Dermis microvascular lymphatic vessel endothelial cell (primary cell): Measurements from ENCODE around the gene PKN2. TPM values are rescaled to one million over a fixed set of nuclear protein-coding genes. Genes with fewer than 3 reads are reported as not detected.
"Not testable (repeated sequence)": the region's sequence is repeated elsewhere in the genome, so short reads cannot be mapped to it uniquely, and the experiment has no call there.

Experiments
- DNase-seq, 2 donors: peaks; one replicate each; pipeline versions ENCODE4 v3.0.0 to v3.0.0-alpha.2; 2010; ENCODE audit warnings: low read depth in 2 of 2
- total RNA-seq: library from RNA; depleted of rRNA; stranded (reverse); fragments of >200 nt; gene quantifications from 2 replicates; pipeline ENCODE4 v1.2.1, GENCODE V29; 2014

The PKN2 gene
- total RNA-seq, 1 donor from 2014 or later, result 18.4 TPM

DNA sequence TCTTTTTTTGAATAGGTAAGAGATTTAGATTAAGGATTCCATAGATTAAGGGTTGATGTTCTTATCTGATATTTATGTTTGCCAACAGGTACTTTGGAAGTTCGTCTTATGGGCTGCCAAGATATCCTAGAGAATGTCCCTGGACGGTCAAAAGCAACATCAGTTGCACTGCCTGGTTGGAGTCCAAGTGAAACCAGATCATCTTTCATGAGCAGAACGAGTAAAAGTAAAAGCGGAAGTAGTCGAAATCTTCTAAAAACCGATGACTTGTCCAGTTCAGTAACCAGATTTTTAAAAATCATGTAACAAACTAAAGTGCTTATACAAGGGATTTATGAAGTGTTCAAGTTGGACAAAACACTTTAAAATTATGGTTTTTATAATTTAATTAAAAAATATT lies 100.5 kb downstream of the PKN2 start:
- no peak for DNase-seq

GRCh38 chr1:88787023-88787903 lies 103.2 kb downstream of the PKN2 start:
- no peak for DNase-seq

DNA sequence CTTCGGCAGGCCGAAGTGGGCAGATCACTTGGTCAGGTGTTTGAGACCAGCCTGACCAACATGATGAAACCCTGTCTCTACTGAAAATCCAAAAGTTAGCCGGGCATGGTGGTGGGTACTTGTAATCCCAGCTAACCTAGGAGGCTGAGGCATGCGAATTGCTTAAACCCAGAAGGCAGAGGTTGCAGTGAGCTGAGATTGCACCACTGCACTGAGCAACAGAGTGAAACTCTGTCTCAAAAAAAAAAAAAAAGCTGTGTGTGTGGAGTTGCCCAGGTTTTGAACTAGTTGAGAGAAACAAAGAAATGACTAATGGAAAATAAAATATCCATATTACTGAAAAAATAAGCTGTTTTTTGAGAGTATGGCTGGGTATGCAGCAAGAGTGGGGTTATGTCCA lies 107.1 kb downstream of the PKN2 start:
- no peak for DNase-seq

- no peak for DNase-seq
These were observed 115.4 kb downstream of the PKN2 start for GRCh38 chr1:88799491-88799890.

- DNase-seq, result peak; percentile 17 to 45
These were observed 116.4 kb downstream of the PKN2 start for GRCh38 chr1:88800382-88801051.

- peak in 1 of 2 donors; percentile 11 for DNase-seq
These were observed 117.6 kb downstream of the PKN2 start for GRCh38 chr1:88801575-88802208.

DNA sequence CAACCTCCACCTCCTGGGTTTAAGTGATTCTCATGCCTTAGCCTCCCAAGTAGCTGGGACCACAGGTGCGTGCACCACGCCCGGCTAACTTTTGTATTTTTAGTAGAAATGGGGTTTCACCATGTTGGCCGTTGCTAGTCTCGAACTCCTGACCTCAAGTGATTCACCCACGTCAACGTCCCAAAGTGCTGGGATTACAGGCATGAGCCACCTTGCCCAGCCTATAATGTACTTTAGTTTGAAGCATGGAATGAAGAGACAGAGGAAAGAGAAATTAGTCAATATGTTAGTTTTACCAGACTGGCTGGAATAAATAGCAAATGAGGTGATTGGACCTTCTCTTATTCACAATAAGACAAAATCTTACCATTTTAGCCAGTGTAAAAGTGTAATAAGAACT lies 118.3 kb downstream of the PKN2 start:
- DNase-seq, result no peak

DNA sequence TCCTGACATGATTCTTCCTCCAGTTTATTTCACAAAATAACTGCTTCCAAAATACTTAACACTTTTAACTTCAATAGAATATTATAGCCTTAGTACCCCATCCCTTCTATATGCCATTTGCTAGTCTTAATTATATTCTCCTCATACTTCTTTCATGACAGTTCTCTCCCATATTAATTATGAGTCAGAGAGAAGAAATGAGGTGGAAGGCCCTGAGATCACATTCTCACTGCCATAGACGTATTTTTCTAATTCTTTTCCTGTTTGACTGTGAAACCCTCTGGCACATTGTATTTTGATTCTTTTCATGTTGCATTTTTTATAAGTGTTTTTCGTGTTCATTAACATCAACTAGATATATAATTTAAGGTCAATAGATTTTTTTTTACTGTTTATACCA lies 118.9 kb downstream of the PKN2 start:
- peak in 1 of 2 donors; percentile 46 for DNase-seq

- no peak for DNase-seq
These were observed 119.4 kb downstream of the PKN2 start for GRCh38 chr1:88803444-88803843.

DNA sequence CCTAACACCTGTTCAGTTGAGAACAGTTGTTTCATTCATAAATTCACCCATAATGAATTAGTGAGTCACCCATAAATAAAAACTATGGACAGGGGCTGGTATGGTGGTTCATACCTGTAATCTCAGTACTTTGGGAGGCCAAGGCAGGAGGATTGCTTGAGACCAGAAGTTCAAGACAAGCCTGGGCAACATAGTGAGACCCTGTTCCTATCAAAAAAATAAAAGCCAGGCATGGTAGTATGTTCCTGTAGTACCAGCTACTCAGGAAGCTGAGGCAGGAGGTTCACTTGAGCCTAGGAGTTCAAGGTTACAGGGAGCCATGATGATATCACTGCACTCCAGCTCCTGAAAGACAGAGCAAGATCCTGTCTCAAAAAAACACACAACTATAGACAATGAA lies 128.3 kb downstream of the PKN2 start:
- no peak for DNase-seq

- DNase-seq, result no peak
These were observed 129.4 kb downstream of the PKN2 start for GRCh38 chr1:88813471-88813870.

DNA sequence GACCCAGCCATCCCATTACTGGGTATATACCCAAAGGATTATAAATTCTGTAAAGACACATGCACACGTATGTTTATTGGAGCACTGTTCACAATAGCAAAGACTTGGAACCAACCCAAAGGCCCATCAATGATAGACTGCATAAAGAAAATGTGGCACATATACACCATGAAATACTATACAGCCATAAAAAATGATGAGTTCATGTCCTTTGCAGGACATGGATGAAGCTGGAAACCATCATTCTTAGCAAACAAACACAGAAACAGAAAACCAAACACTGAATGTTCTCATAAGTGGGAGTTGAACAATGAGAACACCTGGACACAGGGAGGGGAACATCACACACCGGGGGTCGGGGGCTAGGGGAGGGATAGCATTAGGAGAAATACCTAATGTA lies 135.6 kb downstream of the PKN2 start:
- not testable (repeated sequence) for DNase-seq

GRCh38 chr1:88825721-88826120 lies 141.6 kb downstream of the PKN2 start:
- DNase-seq, result no peak

DNA sequence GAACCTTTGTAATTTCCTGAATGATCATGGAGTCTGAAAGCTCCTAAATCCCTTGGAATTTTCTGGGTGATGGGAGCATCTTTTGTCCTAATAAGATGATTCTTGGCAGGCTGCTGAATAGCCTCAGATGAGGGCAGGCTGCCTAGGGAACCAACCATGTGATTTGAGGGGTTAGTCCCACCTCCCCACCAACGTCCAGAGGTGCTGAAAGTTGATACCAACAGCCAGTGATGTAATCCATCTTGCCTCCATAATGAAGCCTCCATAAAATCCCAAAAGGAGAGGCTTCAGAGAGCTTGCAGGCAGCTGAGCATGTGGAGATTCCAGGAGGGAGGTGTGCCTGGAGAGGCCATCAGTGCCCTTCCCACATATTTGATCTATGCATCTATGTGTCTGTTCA lies 163.6 kb downstream of the PKN2 start:
- no peak for DNase-seq

DNA sequence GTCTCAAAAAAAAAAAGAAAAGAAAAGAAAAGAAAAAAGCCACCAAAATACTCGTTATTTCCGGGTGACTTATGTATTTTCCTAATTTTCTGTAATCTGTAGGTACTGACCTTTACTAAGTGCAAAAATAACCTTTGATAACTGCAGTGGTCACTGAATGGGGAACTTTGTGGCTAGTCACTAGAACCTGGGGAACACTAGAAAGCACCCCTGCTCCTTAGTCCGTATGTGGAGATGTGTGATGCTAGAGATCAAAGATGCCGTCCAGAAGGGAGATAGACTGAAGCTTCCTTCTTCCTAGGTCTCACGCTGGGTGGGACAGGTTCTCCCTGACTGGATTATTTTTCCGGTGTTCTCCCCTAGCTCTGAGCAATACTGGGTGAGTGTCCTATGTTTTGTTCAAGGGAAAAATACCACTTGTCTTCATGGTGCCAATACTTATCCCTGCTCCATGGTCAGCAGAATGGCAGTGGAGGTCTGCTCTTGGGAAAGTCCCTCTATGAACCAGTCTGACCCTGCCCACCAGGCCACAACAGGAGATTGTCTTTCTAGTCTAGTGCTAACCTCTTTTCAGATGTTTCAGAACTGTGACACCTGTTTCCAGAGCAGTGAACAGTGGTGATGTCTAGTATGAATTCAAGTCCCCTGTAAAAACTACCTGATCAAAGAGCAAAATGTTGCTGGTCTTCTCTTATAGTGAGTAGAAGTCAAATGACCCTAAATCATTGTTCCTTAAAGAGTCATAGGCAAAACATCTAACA lies 167.4 kb downstream of the PKN2 start:
- no peak for DNase-seq

DNA sequence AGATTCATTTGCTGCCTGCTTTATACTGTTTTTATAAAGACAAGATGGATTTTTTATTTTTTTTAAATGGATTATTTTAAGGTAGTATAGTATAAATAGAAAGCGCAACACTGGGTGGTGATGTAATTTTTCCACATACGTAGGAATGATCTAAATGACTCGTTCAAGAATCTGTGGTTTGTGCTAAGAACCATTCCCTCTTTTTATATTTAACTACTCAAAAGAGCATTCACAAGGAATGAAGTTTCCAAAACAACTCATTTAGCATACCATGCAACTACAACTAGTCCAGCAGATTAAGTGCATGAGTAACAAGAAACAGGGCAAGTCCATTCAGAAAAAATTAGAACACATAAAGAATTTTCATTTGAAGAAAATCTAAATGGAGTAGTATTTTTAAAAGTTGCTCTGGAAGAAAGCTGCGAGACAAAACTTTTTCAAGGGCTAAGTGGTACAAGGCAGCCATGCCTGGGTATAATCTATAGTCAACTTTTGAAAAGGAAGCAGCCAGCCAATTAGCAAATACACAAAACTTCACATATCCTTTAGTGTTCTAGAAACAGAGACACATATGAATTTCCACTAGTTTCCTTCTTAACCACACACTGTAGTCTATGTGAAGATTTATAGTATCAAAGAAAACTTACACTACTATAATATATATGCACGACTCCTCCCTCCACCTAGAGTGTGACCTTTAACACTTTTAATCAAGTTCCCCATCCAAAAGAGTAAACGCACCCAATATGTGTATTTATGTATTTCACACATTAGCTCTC lies 183.9 kb downstream of the PKN2 start:
- DNase-seq, result no peak

GRCh38 chr1:88869644-88870043 lies 185.6 kb downstream of the PKN2 start:
- DNase-seq, result not testable (repeated sequence)

DNA sequence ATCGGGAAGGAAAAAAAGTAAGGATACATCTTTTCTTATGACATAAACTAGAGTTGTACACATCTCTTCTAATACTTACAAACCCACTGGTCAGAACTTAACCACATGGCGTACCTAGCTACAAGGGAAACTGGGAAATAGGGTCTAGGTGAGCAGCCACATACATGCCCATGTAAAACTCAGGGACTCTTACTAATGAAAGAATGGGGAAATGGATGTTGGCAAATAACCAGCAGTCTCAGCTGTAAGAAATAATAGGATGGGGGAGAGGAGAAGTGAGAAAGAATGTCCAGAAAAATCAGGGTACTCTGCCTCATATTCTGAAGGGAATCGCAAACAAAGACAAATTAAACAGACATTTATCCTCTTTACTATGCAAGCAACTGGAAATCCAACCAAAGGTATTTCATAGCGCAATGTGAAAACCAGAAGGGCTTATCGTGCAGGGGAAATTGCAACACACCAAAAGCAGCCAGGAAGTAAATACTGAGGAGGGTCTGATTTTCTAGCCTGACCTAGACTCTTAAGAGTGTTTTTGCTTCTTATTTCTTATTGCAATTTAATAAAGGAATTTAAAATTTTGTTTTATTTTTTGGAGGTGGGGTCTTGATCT lies 189.8 kb downstream of the PKN2 start:
- no peak for DNase-seq

DNA sequence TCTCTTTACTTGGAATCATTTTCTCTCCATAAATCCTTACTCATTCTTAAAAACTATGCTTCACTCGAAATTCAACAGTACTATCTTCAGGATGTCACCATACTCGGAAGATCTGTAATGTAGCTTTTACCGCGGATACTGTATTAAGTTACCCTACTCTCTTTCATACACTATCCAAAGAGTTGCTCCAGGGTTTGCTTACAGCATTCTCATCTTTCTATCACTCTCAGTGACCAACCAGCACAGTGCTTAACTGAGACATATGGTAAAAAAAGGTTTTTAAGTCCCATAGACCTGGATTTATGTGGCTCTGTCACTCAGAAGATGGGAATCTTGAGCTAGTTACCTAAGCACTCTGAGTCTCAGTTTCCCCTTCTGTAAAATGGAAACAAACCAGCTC lies 191.5 kb downstream of the PKN2 start:
- DNase-seq, result no peak

GRCh38 chr1:88876573-88877365 lies 192.7 kb downstream of the PKN2 start:
- no peak for DNase-seq
